GM20431 (cell line): ENCODE results near the gene GTF3C1.
"Not testable (repeated sequence)": the region's sequence is repeated elsewhere in the genome, so short reads cannot be mapped to it uniquely, and the experiment has no call there.

Source experiments
- in situ Hi-C: fragments of 300-500 bp; cut with MseI, MboI; formaldehyde crosslinking; loops from one replicate; pipeline ENCODE4 v1.15.0; 2020; ENCODE audit warnings: low sequenced_read_pairs; ENCODE audit not compliant: unreplicated experiment

GTF3C1 gene

GRCh38 chr16:27549746-27550581, at the start of gene GTF3C1, which contains the start of gene KATNIP:
GTF3C1 (minus strand) TSS chr16:27549913; CDS start chr16:27549890, 23 bp downstream.
KATNIP (plus strand) TSS chr16:27550144; CDS start chr16:27550171, 27 bp downstream.
- in situ Hi-C loops: no loop called here

GRCh38 chr16:27598931-27599565, 49.3 kb upstream of the GTF3C1 start:
- in situ Hi-C loops: no loop called here

GRCh38 chr16:27598220-27598619, 48.5 kb upstream of the GTF3C1 start:
- in situ Hi-C loops: no loop called here

- in situ Hi-C loops: no loop called here
Measured at GRCh38 chr16:27597361-27597760, 47.6 kb upstream of the GTF3C1 start.

GRCh38 chr16:27596411-27596810, 46.7 kb upstream of the GTF3C1 start:
- in situ Hi-C loops: no loop called here

GRCh38 chr16:27595993-27596392, 46.3 kb upstream of the GTF3C1 start:
- in situ Hi-C loops: no loop called here

- in situ Hi-C loops: no loop called here
Measured at GRCh38 chr16:27595475-27595874, 45.8 kb upstream of the GTF3C1 start.

- in situ Hi-C loops: no loop called here
Measured at GRCh38 chr16:27591837-27592236, 42.1 kb upstream of the GTF3C1 start.

- in situ Hi-C loops: no loop called here
Measured at GRCh38 chr16:27588057-27588456, 38.3 kb upstream of the GTF3C1 start.

GRCh38 chr16:27586711-27587110, 37.0 kb upstream of the GTF3C1 start:
- in situ Hi-C loops: no loop called here

- in situ Hi-C loops: no loop called here
Measured at GRCh38 chr16:27585200-27585599, 35.5 kb upstream of the GTF3C1 start.

- in situ Hi-C loops: no loop called here
Measured at GRCh38 chr16:27583634-27584033, 33.9 kb upstream of the GTF3C1 start.

- in situ Hi-C loops: no loop called here
Measured at GRCh38 chr16:27582883-27583282, 33.2 kb upstream of the GTF3C1 start.

GRCh38 chr16:27579087-27579980, 29.6 kb upstream of the GTF3C1 start:
- in situ Hi-C loops: no loop called here

- in situ Hi-C loops: no loop called here
Measured at GRCh38 chr16:27576729-27577128, 27.0 kb upstream of the GTF3C1 start.

- in situ Hi-C loops: no loop called here
Measured at GRCh38 chr16:27572711-27573110, 23.0 kb upstream of the GTF3C1 start.

- in situ Hi-C loops: no loop called here
Measured at GRCh38 chr16:27571433-27572326, 22.0 kb upstream of the GTF3C1 start.

- in situ Hi-C loops: not testable (repeated sequence)
Measured at GRCh38 chr16:27570986-27571385, 21.3 kb upstream of the GTF3C1 start.

GRCh38 chr16:27568077-27568476, 18.4 kb upstream of the GTF3C1 start:
- in situ Hi-C loops: no loop called here
